ENCODE measurements around the gene TSSK2. TPM values are rescaled to one million over a fixed set of nuclear protein-coding genes. Genes with fewer than 3 reads are reported as not detected.

The TSSK2 gene
- total and polyA plus RNA-seq, 2 of the 8 experiments (the other 6 are each of a cell fraction or from before 2014, with no cell fraction given), result not detected

DNA sequence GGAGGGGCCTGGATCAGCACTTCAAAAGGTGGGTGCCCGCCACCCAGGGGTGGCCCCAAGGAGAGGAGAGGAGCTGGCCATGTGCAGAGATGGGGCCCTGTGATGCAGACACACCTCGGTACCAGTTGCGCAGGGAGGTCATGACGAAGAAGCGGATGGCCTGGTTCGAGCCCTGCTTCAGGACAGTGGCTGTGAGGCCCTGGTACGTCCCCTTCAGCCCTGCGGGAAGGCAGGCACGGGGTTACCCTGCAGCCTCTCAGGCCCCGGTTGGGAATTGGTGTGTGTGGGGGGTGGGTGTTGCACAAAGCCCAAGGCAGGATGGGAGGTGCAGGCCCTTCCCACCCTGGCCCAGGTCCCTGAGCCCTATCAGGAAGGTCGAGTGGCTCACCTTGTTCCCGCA is 45.6 kb downstream of the TSSK2 start (continued):
- TF ChIP-seq, protein P1, sequence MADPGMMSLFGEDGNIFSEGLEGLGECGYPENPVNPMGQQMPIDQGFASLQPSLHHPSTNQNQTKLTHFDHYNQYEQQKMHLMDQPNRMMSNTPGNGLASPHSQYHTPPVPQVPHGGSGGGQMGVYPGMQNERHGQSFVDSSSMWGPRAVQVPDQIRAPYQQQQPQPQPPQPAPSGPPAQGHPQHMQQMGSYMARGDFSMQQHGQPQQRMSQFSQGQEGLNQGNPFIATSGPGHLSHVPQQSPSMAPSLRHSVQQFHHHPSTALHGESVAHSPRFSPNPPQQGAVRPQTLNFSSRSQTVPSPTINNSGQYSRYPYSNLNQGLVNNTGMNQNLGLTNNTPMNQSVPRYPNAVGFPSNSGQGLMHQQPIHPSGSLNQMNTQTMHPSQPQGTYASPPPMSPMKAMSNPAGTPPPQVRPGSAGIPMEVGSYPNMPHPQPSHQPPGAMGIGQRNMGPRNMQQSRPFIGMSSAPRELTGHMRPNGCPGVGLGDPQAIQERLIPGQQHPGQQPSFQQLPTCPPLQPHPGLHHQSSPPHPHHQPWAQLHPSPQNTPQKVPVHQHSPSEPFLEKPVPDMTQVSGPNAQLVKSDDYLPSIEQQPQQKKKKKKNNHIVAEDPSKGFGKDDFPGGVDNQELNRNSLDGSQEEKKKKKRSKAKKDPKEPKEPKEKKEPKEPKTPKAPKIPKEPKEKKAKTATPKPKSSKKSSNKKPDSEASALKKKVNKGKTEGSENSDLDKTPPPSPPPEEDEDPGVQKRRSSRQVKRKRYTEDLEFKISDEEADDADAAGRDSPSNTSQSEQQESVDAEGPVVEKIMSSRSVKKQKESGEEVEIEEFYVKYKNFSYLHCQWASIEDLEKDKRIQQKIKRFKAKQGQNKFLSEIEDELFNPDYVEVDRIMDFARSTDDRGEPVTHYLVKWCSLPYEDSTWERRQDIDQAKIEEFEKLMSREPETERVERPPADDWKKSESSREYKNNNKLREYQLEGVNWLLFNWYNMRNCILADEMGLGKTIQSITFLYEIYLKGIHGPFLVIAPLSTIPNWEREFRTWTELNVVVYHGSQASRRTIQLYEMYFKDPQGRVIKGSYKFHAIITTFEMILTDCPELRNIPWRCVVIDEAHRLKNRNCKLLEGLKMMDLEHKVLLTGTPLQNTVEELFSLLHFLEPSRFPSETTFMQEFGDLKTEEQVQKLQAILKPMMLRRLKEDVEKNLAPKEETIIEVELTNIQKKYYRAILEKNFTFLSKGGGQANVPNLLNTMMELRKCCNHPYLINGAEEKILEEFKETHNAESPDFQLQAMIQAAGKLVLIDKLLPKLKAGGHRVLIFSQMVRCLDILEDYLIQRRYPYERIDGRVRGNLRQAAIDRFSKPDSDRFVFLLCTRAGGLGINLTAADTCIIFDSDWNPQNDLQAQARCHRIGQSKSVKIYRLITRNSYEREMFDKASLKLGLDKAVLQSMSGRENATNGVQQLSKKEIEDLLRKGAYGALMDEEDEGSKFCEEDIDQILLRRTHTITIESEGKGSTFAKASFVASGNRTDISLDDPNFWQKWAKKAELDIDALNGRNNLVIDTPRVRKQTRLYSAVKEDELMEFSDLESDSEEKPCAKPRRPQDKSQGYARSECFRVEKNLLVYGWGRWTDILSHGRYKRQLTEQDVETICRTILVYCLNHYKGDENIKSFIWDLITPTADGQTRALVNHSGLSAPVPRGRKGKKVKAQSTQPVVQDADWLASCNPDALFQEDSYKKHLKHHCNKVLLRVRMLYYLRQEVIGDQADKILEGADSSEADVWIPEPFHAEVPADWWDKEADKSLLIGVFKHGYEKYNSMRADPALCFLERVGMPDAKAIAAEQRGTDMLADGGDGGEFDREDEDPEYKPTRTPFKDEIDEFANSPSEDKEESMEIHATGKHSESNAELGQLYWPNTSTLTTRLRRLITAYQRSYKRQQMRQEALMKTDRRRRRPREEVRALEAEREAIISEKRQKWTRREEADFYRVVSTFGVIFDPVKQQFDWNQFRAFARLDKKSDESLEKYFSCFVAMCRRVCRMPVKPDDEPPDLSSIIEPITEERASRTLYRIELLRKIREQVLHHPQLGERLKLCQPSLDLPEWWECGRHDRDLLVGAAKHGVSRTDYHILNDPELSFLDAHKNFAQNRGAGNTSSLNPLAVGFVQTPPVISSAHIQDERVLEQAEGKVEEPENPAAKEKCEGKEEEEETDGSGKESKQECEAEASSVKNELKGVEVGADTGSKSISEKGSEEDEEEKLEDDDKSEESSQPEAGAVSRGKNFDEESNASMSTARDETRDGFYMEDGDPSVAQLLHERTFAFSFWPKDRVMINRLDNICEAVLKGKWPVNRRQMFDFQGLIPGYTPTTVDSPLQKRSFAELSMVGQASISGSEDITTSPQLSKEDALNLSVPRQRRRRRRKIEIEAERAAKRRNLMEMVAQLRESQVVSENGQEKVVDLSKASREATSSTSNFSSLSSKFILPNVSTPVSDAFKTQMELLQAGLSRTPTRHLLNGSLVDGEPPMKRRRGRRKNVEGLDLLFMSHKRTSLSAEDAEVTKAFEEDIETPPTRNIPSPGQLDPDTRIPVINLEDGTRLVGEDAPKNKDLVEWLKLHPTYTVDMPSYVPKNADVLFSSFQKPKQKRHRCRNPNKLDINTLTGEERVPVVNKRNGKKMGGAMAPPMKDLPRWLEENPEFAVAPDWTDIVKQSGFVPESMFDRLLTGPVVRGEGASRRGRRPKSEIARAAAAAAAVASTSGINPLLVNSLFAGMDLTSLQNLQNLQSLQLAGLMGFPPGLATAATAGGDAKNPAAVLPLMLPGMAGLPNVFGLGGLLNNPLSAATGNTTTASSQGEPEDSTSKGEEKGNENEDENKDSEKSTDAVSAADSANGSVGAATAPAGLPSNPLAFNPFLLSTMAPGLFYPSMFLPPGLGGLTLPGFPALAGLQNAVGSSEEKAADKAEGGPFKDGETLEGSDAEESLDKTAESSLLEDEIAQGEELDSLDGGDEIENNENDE (IDR thresholded peaks at IDR 0.05; ENCODE audit: insufficient replicate concordance, low read length), result no peak
- TF ChIP-seq KDM5A (IDR thresholded peaks at IDR 0.05; ENCODE audit: low read length) (no peak), JUN (IDR thresholded peaks at IDR 0.05; ENCODE audit: low read depth, low read length) (no peak), SAP30 (IDR thresholded peaks at IDR 0.05; ENCODE audit: insufficient read depth, insufficient replicate concordance, low read length) (no peak), SP2 (IDR thresholded peaks at IDR 0.05; ENCODE audit: low read length) (no peak), POU5F1 (IDR thresholded peaks at IDR 0.05; ENCODE audit: low read depth, low read length) (no peak), MAFK (IDR thresholded peaks at IDR 0.05; ENCODE audit: low read depth, low read length) (no peak), TAF7 (optimal IDR thresholded peaks at IDR 0.05; ENCODE audit: borderline replicate concordance, low read depth, low read length) (no peak), SUZ12 (IDR thresholded peaks at IDR 0.05; ENCODE audit: low read length) (no peak), CHD1 (IDR thresholded peaks at IDR 0.05; ENCODE audit: low read depth, low read length) (no peak)

All from H1 (cell line).